Measurements from ENCODE around the gene SPOCK3. TPM values are rescaled to one million over a fixed set of nuclear protein-coding genes. Genes with fewer than 3 reads are reported as not detected.

Gene SPOCK3
- total RNA-seq, 2 experiments from 2014 or later: not detected

GRCh38 chr4:166823848-166824247, 410.4 kb downstream of the SPOCK3 start:
- Histone ChIP-seq H3K9me2 (ENCODE audit: insufficient read depth, low read length) (no peaks in the 10 kb centered on the region), H3K4me1 (ENCODE audit: insufficient read depth, low read length, poor library complexity, severe bottlenecking) (no peaks in the 10 kb centered on the region), H3K4me2 (ENCODE audit: low read length) (no peak overlapping the region), H3K79me2 (ENCODE audit: insufficient read depth, low read depth, low read length) (no peaks in the 10 kb centered on the region), H3K27ac (ENCODE audit: low read depth, low read length, poor library complexity, severe bottlenecking) (no peak overlapping the region), H3K9me3 (ENCODE audit: low read length) (0 out of 2 replicates have a peak, but pooled peaks cover 6% of the 10 kb centered on the region), H3K4me3 (ENCODE audit: low read depth, low read length, poor library complexity, severe bottlenecking) (no peak overlapping the region), H2AFZ (ENCODE audit: low read length) (no peak overlapping the region), H4K20me1 (ENCODE audit: insufficient read depth, low read length) (no peaks in the 10 kb centered on the region), H3K36me3 (ENCODE audit: insufficient read depth, low read length) (no peaks in the 10 kb centered on the region)
- intact Hi-C loops (cut with micrococcal nuclease; ENCODE audit: unreplicated experiment): no loop called here
- DNase-seq (ENCODE audit: low spot score): no peak
- TF ChIP-seq CTCF (conservative IDR thresholded peaks at IDR 0.05; ENCODE audit: low read length): no peak
- TF ChIP-seq EZH2phosphoT487 (IDR thresholded peaks at IDR 0.05; ENCODE audit: borderline replicate concordance, low read depth, low read length): no peak
- ChIA-PET CTCF (ENCODE audit: unreplicated experiment) (no interaction called here), POLR2A (no interaction called here)
- BruUV-seq (replicated peaks): no TSS peak

GRCh38 chr4:166823126-166823525, 411.2 kb downstream of the SPOCK3 start:
- H2AFZ ChIP-seq (ENCODE audit: low read length): no peak overlapping the region
- TF ChIP-seq EZH2phosphoT487 (IDR thresholded peaks at IDR 0.05; ENCODE audit: borderline replicate concordance, low read depth, low read length) (no peak), CTCF (conservative IDR thresholded peaks at IDR 0.05; ENCODE audit: low read length) (no peak)
- H3K4me1 ChIP-seq (ENCODE audit: insufficient read depth, low read length, poor library complexity, severe bottlenecking): no peaks in the 10 kb centered on the region
- no peaks in the 10 kb centered on the region for H3K79me2 ChIP-seq (ENCODE audit: insufficient read depth, low read depth, low read length)
- intact Hi-C loops (cut with micrococcal nuclease; ENCODE audit: unreplicated experiment): no loop called here
- no peak overlapping the region for H3K4me2 ChIP-seq (ENCODE audit: low read length)
- no peak overlapping the region for H3K27ac ChIP-seq (ENCODE audit: low read depth, low read length, poor library complexity, severe bottlenecking)
- POLR2A ChIA-PET: interaction anchor here (0.6 kb wide), 1 partner anchor 892 kb away, joined by 3 read pairs; no protein-coding TSS in a partner anchor
- no peak for DNase-seq (ENCODE audit: low spot score)
- no peaks in the 10 kb centered on the region for H4K20me1 ChIP-seq (ENCODE audit: insufficient read depth, low read length)
- H3K36me3 ChIP-seq (ENCODE audit: insufficient read depth, low read length): no peaks in the 10 kb centered on the region
- no peaks in the 10 kb centered on the region for H3K9me2 ChIP-seq (ENCODE audit: insufficient read depth, low read length)
- H3K4me3 ChIP-seq (ENCODE audit: low read depth, low read length, poor library complexity, severe bottlenecking): no peak overlapping the region
- H3K9me3 ChIP-seq (ENCODE audit: low read length): 0 out of 2 replicates have a peak, but pooled peaks cover 6% of the 10 kb centered on the region
- BruUV-seq (replicated peaks): no TSS peak
- CTCF ChIA-PET (ENCODE audit: unreplicated experiment): interaction anchor here (0.5 kb wide), 1 partner anchor 73 kb away, joined by 3 read pairs; no protein-coding TSS in a partner anchor

DNA sequence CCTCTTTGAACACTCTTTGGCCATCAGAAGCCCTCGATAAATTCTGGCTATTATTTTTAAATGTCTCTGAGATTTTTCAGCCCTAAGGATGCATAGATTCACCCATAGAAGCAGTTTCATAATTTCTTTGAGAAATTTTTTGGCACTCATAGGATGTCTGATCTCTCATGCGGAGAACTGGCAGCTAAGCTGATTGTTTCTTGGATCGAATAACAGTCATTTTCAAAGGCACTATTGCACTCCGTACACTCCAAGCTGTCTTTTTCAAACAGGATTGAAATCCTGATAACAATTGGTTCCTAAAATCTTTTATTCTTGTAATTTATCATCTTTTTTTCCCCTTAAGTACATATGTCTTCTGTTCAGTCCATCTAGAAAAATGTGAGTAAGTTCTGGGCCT, 411.9 kb downstream of the SPOCK3 start:
- no peaks in the 10 kb centered on the region for H4K20me1 ChIP-seq (ENCODE audit: insufficient read depth, low read length)
- CTCF ChIA-PET (ENCODE audit: unreplicated experiment): no interaction called here
- H2AFZ ChIP-seq (ENCODE audit: low read length): no peak overlapping the region
- TF ChIP-seq CTCF (conservative IDR thresholded peaks at IDR 0.05; ENCODE audit: low read length) (no peak), EZH2phosphoT487 (IDR thresholded peaks at IDR 0.05; ENCODE audit: borderline replicate concordance, low read depth, low read length) (no peak)
- DNase-seq (ENCODE audit: low spot score): no peak
- no TSS peak for BruUV-seq (replicated peaks)
- no peak overlapping the region for H3K4me2 ChIP-seq (ENCODE audit: low read length)
- no peaks in the 10 kb centered on the region for H3K4me1 ChIP-seq (ENCODE audit: insufficient read depth, low read length, poor library complexity, severe bottlenecking)
- H3K9me2 ChIP-seq (ENCODE audit: insufficient read depth, low read length): no peaks in the 10 kb centered on the region
- H3K79me2 ChIP-seq (ENCODE audit: insufficient read depth, low read depth, low read length): no peaks in the 10 kb centered on the region
- no peak overlapping the region for H3K4me3 ChIP-seq (ENCODE audit: low read depth, low read length, poor library complexity, severe bottlenecking)
- H3K36me3 ChIP-seq (ENCODE audit: insufficient read depth, low read length): no peaks in the 10 kb centered on the region
- intact Hi-C loops (cut with micrococcal nuclease; ENCODE audit: unreplicated experiment): no loop called here
- POLR2A ChIA-PET: interaction anchor here (0.6 kb wide), 3 partner anchors 36 to 1517 kb away, joined by 3 to 5 read pairs (median 3); no protein-coding TSS in a partner anchor
- no peak overlapping the region for H3K27ac ChIP-seq (ENCODE audit: low read depth, low read length, poor library complexity, severe bottlenecking)
- 0 out of 2 replicates have a peak, but pooled peaks cover 6% of the 10 kb centered on the region for H3K9me3 ChIP-seq (ENCODE audit: low read length)
